HEK293T (cell line): ENCODE results near the gene EPGN.

Source experiments
- CTCF ChIA-PET: fragments of 350-600 bp; formaldehyde crosslinking; extraction: SDS; loops from one replicate; lab custom pipeline; 2021; ENCODE audit warnings: antibody characterized with exemption, inconsistent platforms; lab: Yijun Ruan, JAX
- POLR2A ChIA-PET: fragments of 350-600 bp; formaldehyde crosslinking; extraction: SDS; loops from one replicate; lab custom pipeline; 2020; ENCODE audit warnings: antibody characterized with exemption, inconsistent platforms; lab: Yijun Ruan, JAX
- DNase-seq: peaks from one replicate; pipeline ENCODE4 v3.0.0; 2012; ENCODE audit warnings: mixed read lengths; ENCODE audit errors: extremely low spot score
- ARNT ChIP-seq: fragments of 450-650 bp; IDR thresholded peaks from 2 replicates; pipeline ENCODE4 v1.6.1; 2017; ENCODE audit warnings: mild to moderate bottlenecking
- BHLHE40 ChIP-seq: fragments of 450-650 bp; IDR thresholded peaks from 2 replicates; pipeline ENCODE4 v1.6.1; 2016; ENCODE audit warnings: mild to moderate bottlenecking, moderate library complexity, borderline replicate concordance
- CTBP1 ChIP-seq: fragments of 450-650 bp; IDR thresholded peaks from 2 replicates; pipeline ENCODE4 v1.6.1; 2016; ENCODE audit warnings: borderline replicate concordance
- ELF4 ChIP-seq: fragments of 450-650 bp; IDR thresholded peaks from 2 replicates; pipeline ENCODE4 v1.6.1; 2017; ENCODE audit warnings: antibody characterized with exemption
- FOXA1 ChIP-seq: fragments of 450-650 bp; IDR thresholded peaks from 2 replicates; pipeline ENCODE4 v1.6.1; 2016; ENCODE audit warnings: mild to moderate bottlenecking
- FOXK2 ChIP-seq: fragments of 450-650 bp; IDR thresholded peaks from 2 replicates; pipeline ENCODE4 v1.6.1; 2016; ENCODE audit warnings: mild to moderate bottlenecking
- FOXM1 ChIP-seq: fragments of 450-650 bp; IDR thresholded peaks from 2 replicates; pipeline ENCODE4 v1.6.1; 2017; ENCODE audit warnings: mild to moderate bottlenecking, borderline replicate concordance
- HDGF ChIP-seq: fragments of 450-650 bp; IDR thresholded peaks from 2 replicates; pipeline ENCODE4 v1.6.1; 2017; ENCODE audit warnings: antibody characterized with exemption, borderline replicate concordance
- L3MBTL2 ChIP-seq: fragments of 450-650 bp; conservative IDR thresholded peaks from 2 replicates; pipeline ENCODE4 v1.6.1; 2016; ENCODE audit warnings: mild to moderate bottlenecking
- LEF1 ChIP-seq: fragments of 450-650 bp; IDR thresholded peaks from 2 replicates; pipeline ENCODE4 v1.6.1; 2017; ENCODE audit warnings: mild to moderate bottlenecking, borderline replicate concordance
- NFRKB ChIP-seq: fragments of 450-650 bp; IDR thresholded peaks from 2 replicates; pipeline ENCODE4 v1.6.1; 2016; ENCODE audit warnings: mild to moderate bottlenecking, moderate library complexity
- SP1 ChIP-seq: fragments of 450-650 bp; IDR thresholded peaks from 2 replicates; pipeline ENCODE4 v1.6.1; 2017
- SUZ12 ChIP-seq: fragments of 450-650 bp; IDR thresholded peaks from 2 replicates; pipeline ENCODE4 v1.6.1; 2016; ENCODE audit warnings: mild to moderate bottlenecking
- TARDBP ChIP-seq: fragments of 450-650 bp; IDR thresholded peaks from 2 replicates; pipeline ENCODE4 v1.6.1; 2016
- ZNF384 ChIP-seq: fragments of 450-650 bp; IDR thresholded peaks from 2 replicates; pipeline ENCODE4 v1.6.1; 2016
- TF ChIP-seq, protein P1 (sequence below): fragments of 450-650 bp; IDR thresholded peaks from 2 replicates; pipeline ENCODE4 v1.6.1; 2016

EPGN gene

DNA sequence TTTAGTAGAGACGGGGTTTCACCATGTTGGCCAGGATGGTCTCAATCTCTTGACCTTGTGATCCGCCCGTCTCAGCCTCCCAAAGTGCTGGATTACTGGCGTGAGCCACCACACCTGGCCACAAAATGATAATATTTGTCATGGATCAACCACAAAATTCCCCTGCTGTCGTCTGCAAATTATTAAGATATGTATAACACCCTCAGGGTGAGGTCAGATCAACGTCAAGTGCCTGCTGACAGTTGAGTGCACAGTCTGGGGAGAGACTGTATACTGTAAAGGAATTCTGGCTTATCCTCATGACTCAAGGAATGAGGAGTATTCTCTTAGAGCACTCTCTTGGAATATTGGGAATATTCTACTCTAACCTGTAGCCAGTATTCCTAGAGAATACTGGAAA is 11.2 kb downstream of the EPGN start:
- ChIA-PET POLR2A (no interaction called here), CTCF (interaction anchor here (0.6 to 1.9 kb wide), 4 partner anchors 13 to 357 kb away, joined by 3 to 9 read pairs (median 4); no protein-coding TSS in a partner anchor)

GRCh38 chr4:74320559-74321118 is 12.4 kb downstream of the EPGN start:
- DNase-seq: peak; percentile 45
- no peak for TF ChIP-seq FOXA1
- TF ChIP-seq, protein P1, sequence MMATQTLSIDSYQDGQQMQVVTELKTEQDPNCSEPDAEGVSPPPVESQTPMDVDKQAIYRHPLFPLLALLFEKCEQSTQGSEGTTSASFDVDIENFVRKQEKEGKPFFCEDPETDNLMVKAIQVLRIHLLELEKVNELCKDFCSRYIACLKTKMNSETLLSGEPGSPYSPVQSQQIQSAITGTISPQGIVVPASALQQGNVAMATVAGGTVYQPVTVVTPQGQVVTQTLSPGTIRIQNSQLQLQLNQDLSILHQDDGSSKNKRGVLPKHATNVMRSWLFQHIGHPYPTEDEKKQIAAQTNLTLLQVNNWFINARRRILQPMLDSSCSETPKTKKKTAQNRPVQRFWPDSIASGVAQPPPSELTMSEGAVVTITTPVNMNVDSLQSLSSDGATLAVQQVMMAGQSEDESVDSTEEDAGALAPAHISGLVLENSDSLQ: peak; percentile 64
- TF ChIP-seq LEF1: peak; percentile 90
- ChIA-PET CTCF (interaction anchor here (0.6 to 1.9 kb wide), 8 partner anchors 12 to 355 kb away, joined by 3 to 9 read pairs (median 3); partner anchors contain the start of gene EPGN), POLR2A (no interaction called here)

More for the DNA sequence above, 11.2 kb downstream of the EPGN start:
- no peak for DNase-seq
- TF ChIP-seq ZNF384 (no peak), FOXK2 (no peak), TARDBP (no peak)

DNA sequence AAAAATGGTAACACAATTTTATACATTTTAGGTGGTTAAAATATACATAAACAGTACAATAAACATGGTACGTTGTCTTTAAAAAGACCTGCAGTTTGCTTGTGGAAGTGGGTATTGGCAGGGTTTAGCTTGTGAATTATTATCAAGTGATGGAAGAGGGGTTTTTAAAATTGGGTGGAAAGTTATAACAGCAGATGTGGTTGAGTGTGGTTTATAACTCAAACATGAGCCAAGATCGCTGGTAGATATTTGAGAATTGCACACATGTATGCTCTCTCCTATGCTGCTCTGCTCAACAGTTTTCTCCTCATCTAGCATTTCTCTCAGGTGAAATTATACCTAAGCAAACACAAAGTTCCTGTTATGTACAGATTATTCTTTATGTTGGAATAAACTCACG is 14.0 kb downstream of the EPGN start:
- CTCF ChIA-PET: interaction anchor here (1.6 kb wide), 1 partner anchor 345 kb away, joined by 3 read pairs; no protein-coding TSS in a partner anchor
- TF ChIP-seq LEF1: no peak
- TF ChIP-seq NFRKB: no peak
- TF ChIP-seq TARDBP: no peak
- TF ChIP-seq L3MBTL2: no peak
- TF ChIP-seq, protein P1: no peak
- TF ChIP-seq SP1: no peak
- TF ChIP-seq ZNF384: no peak
- no peak for TF ChIP-seq FOXK2
- TF ChIP-seq ELF4: no peak
- no peak for TF ChIP-seq BHLHE40
- TF ChIP-seq CTBP1: no peak
- no peak for DNase-seq
- POLR2A ChIA-PET: no interaction called here

DNA sequence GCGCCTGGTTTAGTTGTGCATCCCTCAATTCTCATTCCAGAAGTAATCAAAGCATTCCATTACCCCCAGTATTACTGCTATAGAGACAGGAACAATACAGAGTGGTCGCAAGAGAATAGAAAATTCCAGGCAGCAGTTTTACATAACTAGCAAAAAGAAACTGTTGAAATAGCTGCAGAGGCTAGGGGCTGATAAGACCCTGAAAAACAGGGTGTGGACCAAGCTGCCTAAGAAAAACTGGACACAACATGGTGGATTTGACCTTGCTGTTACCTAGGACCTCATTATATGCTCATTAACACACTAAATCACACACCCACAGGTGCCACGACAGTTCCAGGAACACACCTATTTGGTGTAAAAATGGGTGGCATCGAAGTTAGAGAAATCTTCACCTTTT is 15.4 kb downstream of the EPGN start:
- no peak for DNase-seq
- POLR2A ChIA-PET: no interaction called here
- CTCF ChIA-PET: no interaction called here
- TF ChIP-seq FOXM1 (no peak), ZNF384 (no peak), BHLHE40 (no peak), TARDBP (no peak), SUZ12 (no peak), FOXA1 (no peak), ELF4 (no peak), ARNT (no peak), SP1 (no peak)

GRCh38 chr4:74324262-74324661 is 16.0 kb downstream of the EPGN start:
- CTCF ChIA-PET: no interaction called here
- POLR2A ChIA-PET: no interaction called here
- DNase-seq: no peak
- TF ChIP-seq SP1 (no peak), FOXM1 (no peak), TARDBP (no peak), CTBP1 (no peak), L3MBTL2 (no peak), FOXA1 (no peak), LEF1 (no peak), BHLHE40 (no peak), FOXK2 (no peak), NFRKB (no peak), HDGF (no peak), ZNF384 (no peak), ARNT (no peak), SUZ12 (no peak)
- TF ChIP-seq, protein P1: no peak

- no peak for DNase-seq
- POLR2A ChIA-PET: no interaction called here
- CTCF ChIA-PET: no interaction called here
- TF ChIP-seq NFRKB: no peak
- TF ChIP-seq, protein P1: no peak
- TF ChIP-seq TARDBP: no peak
- TF ChIP-seq ZNF384: no peak
- no peak for TF ChIP-seq ELF4
Measured at GRCh38 chr4:74325886-74326285, 17.6 kb downstream of the EPGN start.

DNA sequence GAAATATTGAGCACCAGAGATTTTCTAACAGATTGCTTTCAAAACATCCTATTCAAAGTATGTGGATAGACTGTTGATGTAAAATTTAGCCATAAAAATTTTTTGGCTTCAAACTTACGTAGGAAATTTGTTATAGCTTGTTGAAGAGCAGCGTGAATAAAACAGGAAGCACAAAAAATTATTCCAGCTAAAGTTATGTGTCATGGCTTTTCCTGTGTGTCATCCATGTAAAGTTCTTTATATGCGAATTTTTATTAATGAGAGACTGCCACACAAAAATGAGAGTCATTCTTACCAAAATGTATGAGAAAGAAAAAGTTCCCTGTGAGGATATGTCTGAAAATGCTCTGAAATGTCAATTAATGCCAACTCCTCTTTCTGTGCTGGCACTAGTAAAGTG is 19.5 kb downstream of the EPGN start:
- TF ChIP-seq, protein P1: no peak
- no peak for TF ChIP-seq BHLHE40
- TF ChIP-seq FOXK2: no peak
- no peak for TF ChIP-seq L3MBTL2
- no peak for TF ChIP-seq SP1
- no peak for TF ChIP-seq NFRKB
- TF ChIP-seq FOXA1: no peak
- no peak for TF ChIP-seq SUZ12
- POLR2A ChIA-PET: interaction anchor here (0.6 kb wide), 1 partner anchor 340 kb away, joined by 4 read pairs; no protein-coding TSS in a partner anchor
- DNase-seq: no peak
- CTCF ChIA-PET: no interaction called here
